Tibial artery (tissue), 4 donors: ENCODE results near the gene TXNRD2.
"Not testable (repeated sequence)": the region's sequence is repeated elsewhere in the genome, so short reads cannot be mapped to it uniquely, and the experiment has no call there.

Source experiments
- DNase-seq, 2 donors: peaks; one replicate each; pipeline ENCODE4 v3.0.0-alpha.2; 2019
- H3K27ac ChIP-seq, 2 donors: fragments of 200-600 bp; sonication (generic) in 1 of 2; 1 replicate in 1 of 2; 2 replicates in 1 of 2; pipeline ENCODE4 v1.5.1; 2018 to 2019; ENCODE audit warnings: mild to moderate bottlenecking in 1 of 2
- H3K27me3 ChIP-seq, 2 donors: fragments of 200-600 bp; sonication (generic) in 1 of 2; one replicate each; pipeline versions ENCODE4 v1.5.1 to v1.6.0; 2016 to 2019
- H3K36me3 ChIP-seq, 3 donors: fragments of 200-600 bp; sonication (generic) in 2 of 3; one replicate each; pipeline ENCODE4 v1.5.1; 2016 to 2019; ENCODE audit warnings: mild to moderate bottlenecking in 2 of 3
- H3K4me1 ChIP-seq, 4 donors: fragments of 200-600 bp; sonication (generic) in 2 of 4; 1 replicate in 3 of 4; 2 replicates in 1 of 4; pipeline ENCODE4 v1.5.1; 2016 to 2019
- H3K4me3 ChIP-seq, 2 donors: fragments of 200-600 bp; sonication (generic) in 1 of 2; 1 replicate in 1 of 2; 2 replicates in 1 of 2; pipeline ENCODE4 v1.5.1; 2018 to 2019; ENCODE audit warnings: mild to moderate bottlenecking in 2 of 2
- H3K9me3 ChIP-seq, 3 donors: fragments of 200-600 bp; sonication (generic) in 1 of 3; one replicate each; pipeline ENCODE4 v1.5.1; 2016 to 2019
- CTCF ChIP-seq, 2 experiments: fragments of 200-600 bp in 1 of 2; fragments of 450-650 bp in 1 of 2; IDR thresholded peaks; one replicate each; pipeline ENCODE4 v1.5.1; 2017 to 2019; ENCODE audit warnings: antibody characterized with exemption in 2 of 2, mild to moderate bottlenecking in 1 of 2, moderate library complexity in 1 of 2
- intact Hi-C: fragments of 100-400 bp; cut with DNase I; formaldehyde crosslinking; loops from one replicate; pipeline ENCODE4 v1.15.0; 2023; ENCODE audit warnings: low total_unique reads

Gene TXNRD2

GRCh38 chr22:19886605-19887255 lies 54.9 kb downstream of the TXNRD2 start:
- intact Hi-C loops, result no loop called here
- no peak overlapping the region for H3K4me3 ChIP-seq
- TF ChIP-seq CTCF (IDR thresholded peaks at IDR 0.05), result no peak
- peaks cover 0 to 18% (median 5%) of the 10 kb centered on the region in 4 donors for H3K4me1 ChIP-seq
- no peaks in the 10 kb centered on the region for H3K27me3 ChIP-seq
- no peak for DNase-seq
- peaks cover 10 to 56% (median 20%) of the 10 kb centered on the region in 3 donors for H3K36me3 ChIP-seq
- no peaks in the 10 kb centered on the region for H3K9me3 ChIP-seq
- H3K27ac ChIP-seq, result no peak overlapping the region

- peaks cover 0 to 20% (median 12%) of the 10 kb centered on the region in 4 donors for H3K4me1 ChIP-seq
- H3K4me3 ChIP-seq, result no peak overlapping the region
- intact Hi-C loops, result no loop called here
- H3K36me3 ChIP-seq, result peaks cover 9 to 50% (median 17%) of the 10 kb centered on the region in 3 donors
- H3K27ac ChIP-seq, result no peak overlapping the region
- no peaks in the 10 kb centered on the region for H3K27me3 ChIP-seq
- peak in 1 of 2 donors; percentile 56 for DNase-seq
- TF ChIP-seq CTCF (IDR thresholded peaks at IDR 0.05), result no peak
- no peaks in the 10 kb centered on the region for H3K9me3 ChIP-seq
These were observed 55.6 kb downstream of the TXNRD2 start for GRCh38 chr22:19885841-19886592.

GRCh38 chr22:19884954-19885751 lies 56.5 kb downstream of the TXNRD2 start:
- no peaks in the 10 kb centered on the region for H3K27me3 ChIP-seq
- no peak overlapping the region for H3K4me3 ChIP-seq
- peaks cover 9 to 46% (median 16%) of the 10 kb centered on the region in 3 donors for H3K36me3 ChIP-seq
- H3K4me1 ChIP-seq, result peaks cover 0 to 22% (median 19%) of the 10 kb centered on the region in 4 donors
- TF ChIP-seq CTCF (IDR thresholded peaks at IDR 0.05), result no peak
- intact Hi-C loops, result no loop called here
- peak in 1 of 2 donors; percentile 54 for DNase-seq
- H3K27ac ChIP-seq, result no peak overlapping the region
- no peaks in the 10 kb centered on the region for H3K9me3 ChIP-seq

GRCh38 chr22:19884161-19884953 lies 57.3 kb downstream of the TXNRD2 start:
- Histone ChIP-seq H3K4me1 (peaks cover 0 to 22% (median 19%) of the 10 kb centered on the region in 4 donors), H3K4me3 (no peak overlapping the region), H3K27ac (no peak overlapping the region), H3K9me3 (no peaks in the 10 kb centered on the region), H3K36me3 (peaks cover 9 to 53% (median 16%) of the 10 kb centered on the region in 3 donors), H3K27me3 (no peaks in the 10 kb centered on the region)
- no peak for TF ChIP-seq CTCF (IDR thresholded peaks at IDR 0.05)
- peak in 1 of 2 donors; percentile 61 for DNase-seq
- intact Hi-C loops, result no loop called here

- H3K27ac ChIP-seq, H3K4me3 ChIP-seq, H3K27me3 ChIP-seq, H3K9me3 ChIP-seq, intact Hi-C loops: not testable (repeated sequence)
- Histone ChIP-seq H3K36me3 (peaks cover 9 to 53% (median 13%) of the 10 kb centered on the region in 3 donors), H3K4me1 (peaks cover 0 to 22% (median 19%) of the 10 kb centered on the region in 4 donors)
- DNase-seq, result peak; percentile 7 to 31
These were observed 58.2 kb downstream of the TXNRD2 start for GRCh38 chr22:19883446-19883845.
